WTC11 (cell line): ENCODE measurements around the gene COBL. TPM values are rescaled to one million over a fixed set of nuclear protein-coding genes. Genes with fewer than 3 reads are reported as not detected.

Source experiments
- ATAC-seq: fragments of 200-7000 bp; cut with Tn5 transposase; 2 replicates; pipeline ENCODE4 v1.10.0; 2021; ENCODE audit warnings: mild to moderate bottlenecking, moderate library complexity
- CTCF ChIA-PET: fragments of 300-600 bp; sonication (Branson Sonifier 250); formaldehyde crosslinking; loops from one replicate; lab custom pipeline; 2021; ENCODE audit warnings: antibody characterized with exemption; lab: Charles Lee
- POLR2A ChIA-PET: fragments of 350-600 bp; sonication (Branson Sonifier 250); formaldehyde crosslinking; loops from one replicate; lab custom pipeline; 2021; ENCODE audit warnings: antibody characterized with exemption; lab: Charles Lee
- DNase-seq: peaks from one replicate; pipeline ENCODE4 v3.0.0; 2021; ENCODE audit warnings: low spot score
- H3K27ac Mint-ChIP-seq: 2 replicates; pipeline ENCODE4 v1.8.0; 2021; ENCODE audit warnings: mixed read lengths
- H3K27me3 Mint-ChIP-seq: 2 replicates; pipeline ENCODE4 v1.8.0; 2021; ENCODE audit warnings: low read depth, mild to moderate bottlenecking, moderate library complexity, mixed read lengths
- H3K36me3 Mint-ChIP-seq: 2 replicates; pipeline ENCODE4 v1.8.0; 2021; ENCODE audit warnings: mixed read lengths
- H3K4me1 Mint-ChIP-seq: 2 replicates; pipeline ENCODE4 v1.8.0; 2022; ENCODE audit warnings: mixed read lengths
- H3K4me3 Mint-ChIP-seq: 2 replicates; pipeline ENCODE4 v1.8.0; 2021; ENCODE audit warnings: mild to moderate bottlenecking, moderate library complexity, mixed read lengths
- H3K9me3 Mint-ChIP-seq: 2 replicates; pipeline ENCODE4 v1.8.0; 2021; ENCODE audit warnings: mixed read lengths
- CREB1 ChIP-seq: sonication (generic); formaldehyde crosslinking; IDR thresholded peaks from 2 replicates; pipeline ENCODE4 v1.8.0; 2023; ENCODE audit warnings: mild to moderate bottlenecking, missing genetic modification reagents
- CREM ChIP-seq: sonication (generic); formaldehyde crosslinking; IDR thresholded peaks from 2 replicates; pipeline ENCODE4 v1.8.1; 2022; ENCODE audit warnings: mild to moderate bottlenecking, missing genetic modification reagents, moderate library complexity
- ESRRA ChIP-seq: sonication (generic); formaldehyde crosslinking; IDR thresholded peaks from 2 replicates; pipeline ENCODE4 v1.8.1; 2022; ENCODE audit warnings: mild to moderate bottlenecking, missing genetic modification reagents, borderline replicate concordance
- FOXP1 ChIP-seq: sonication (generic); formaldehyde crosslinking; IDR thresholded peaks from 2 replicates; pipeline ENCODE4 v1.8.0; 2022; ENCODE audit warnings: missing genetic modification reagents, mild to moderate bottlenecking, moderate library complexity, borderline replicate concordance
- FOXP4 ChIP-seq: sonication (generic); formaldehyde crosslinking; IDR thresholded peaks from 2 replicates; pipeline ENCODE4 v1.8.0; 2022; ENCODE audit warnings: mild to moderate bottlenecking, missing genetic modification reagents
- HMGXB4 ChIP-seq: sonication (generic); formaldehyde crosslinking; IDR thresholded peaks from 2 replicates; pipeline ENCODE4 v1.8.1; 2023; ENCODE audit warnings: mild to moderate bottlenecking, moderate library complexity, missing genetic modification reagents
- KAT7 ChIP-seq: sonication (generic); formaldehyde crosslinking; IDR thresholded peaks from 2 replicates; pipeline ENCODE4 v1.8.1; 2023; ENCODE audit warnings: missing genetic modification reagents, mild to moderate bottlenecking, borderline replicate concordance
- MAX ChIP-seq: sonication (generic); formaldehyde crosslinking; IDR thresholded peaks from 2 replicates; pipeline ENCODE4 v1.8.0; 2022; ENCODE audit warnings: mild to moderate bottlenecking, missing genetic modification reagents
- NFATC4 ChIP-seq: fragments of 250-450 bp; sonication (Bioruptor Pico); IDR thresholded peaks from 2 replicates; pipeline ENCODE4 v1.9.0; 2021; ENCODE audit warnings: mild to moderate bottlenecking
- NR2C2 ChIP-seq: sonication (generic); formaldehyde crosslinking; IDR thresholded peaks from 2 replicates; pipeline ENCODE4 v1.8.0; 2022; ENCODE audit warnings: mild to moderate bottlenecking, missing genetic modification reagents
- SMAD3 ChIP-seq: sonication (generic); formaldehyde crosslinking; IDR thresholded peaks from 2 replicates; pipeline ENCODE4 v1.8.0; 2022; ENCODE audit warnings: missing genetic modification reagents, mild to moderate bottlenecking, borderline replicate concordance
- TP53 ChIP-seq: sonication (generic); formaldehyde crosslinking; IDR thresholded peaks from 2 replicates; pipeline ENCODE4 v1.8.1; 2023; ENCODE audit warnings: mild to moderate bottlenecking, missing genetic modification reagents
- ZNF281 ChIP-seq: sonication (generic); formaldehyde crosslinking; IDR thresholded peaks from 2 replicates; pipeline ENCODE4 v1.8.0; 2023; ENCODE audit warnings: mild to moderate bottlenecking, missing genetic modification reagents
- ZNF317 ChIP-seq: sonication (generic); formaldehyde crosslinking; IDR thresholded peaks from 2 replicates; pipeline ENCODE4 v1.8.1; 2023; ENCODE audit warnings: low read depth, mild to moderate bottlenecking, moderate library complexity, missing genetic modification reagents, borderline replicate concordance
- ZNF423 ChIP-seq: fragments of 250-450 bp; sonication (Bioruptor Pico); IDR thresholded peaks from 2 replicates; pipeline ENCODE4 v2.1.2; 2022; ENCODE audit warnings: mild to moderate bottlenecking, moderate library complexity
- ZNF671 ChIP-seq: fragments of 250-450 bp; sonication (Bioruptor Pico); IDR thresholded peaks from 2 replicates; pipeline ENCODE4 v1.8.0; 2021; ENCODE audit warnings: mild to moderate bottlenecking
- total RNA-seq: library from RNA; stranded (reverse); gene quantifications from 3 replicates; pipeline ENCODE4 v1.2.3, GENCODE V29; 2021
- TF ChIP-seq, protein P1 (sequence below): fragments of 200-600 bp; IDR thresholded peaks from 2 replicates; pipeline ENCODE4 v1.8.0; 2022; ENCODE audit warnings: antibody characterized with exemption
- TF ChIP-seq, protein P2 (sequence below): sonication (generic); formaldehyde crosslinking; IDR thresholded peaks from 2 replicates; pipeline ENCODE4 v1.8.0; 2022; ENCODE audit warnings: mild to moderate bottlenecking, missing genetic modification reagents
- TF ChIP-seq, protein P3 (sequence below): fragments of 250-450 bp; sonication (Bioruptor Pico); IDR thresholded peaks from 2 replicates; pipeline ENCODE4 v1.8.0; 2021; ENCODE audit warnings: mild to moderate bottlenecking
- TF ChIP-seq, protein P4 (sequence below): fragments of 250-450 bp; sonication (Bioruptor Pico); IDR thresholded peaks from 2 replicates; pipeline ENCODE4 v1.9.0; 2021; ENCODE audit warnings: moderate library complexity, mild to moderate bottlenecking, inconsistent platforms, borderline replicate concordance
- TF ChIP-seq, protein P5 (sequence below): sonication (generic); formaldehyde crosslinking; conservative IDR thresholded peaks from 2 replicates; pipeline ENCODE4 v1.8.1; 2022; ENCODE audit warnings: mild to moderate bottlenecking, missing genetic modification reagents
- TF ChIP-seq, protein P6 (sequence below): sonication (generic); formaldehyde crosslinking; IDR thresholded peaks from 2 replicates; pipeline ENCODE4 v1.8.0; 2023; ENCODE audit warnings: missing genetic modification reagents

COBL gene
- total RNA-seq, 1 experiment from 2014 or later = 36.5 TPM

GRCh38 chr7:51158211-51158610, 158.4 kb downstream of the COBL start (continued):
- no peak for TF ChIP-seq CREB1 (CRISPR knock-in tag)
- no peak for TF ChIP-seq MAX (CRISPR knock-in tag)
- TF ChIP-seq, protein P1, sequence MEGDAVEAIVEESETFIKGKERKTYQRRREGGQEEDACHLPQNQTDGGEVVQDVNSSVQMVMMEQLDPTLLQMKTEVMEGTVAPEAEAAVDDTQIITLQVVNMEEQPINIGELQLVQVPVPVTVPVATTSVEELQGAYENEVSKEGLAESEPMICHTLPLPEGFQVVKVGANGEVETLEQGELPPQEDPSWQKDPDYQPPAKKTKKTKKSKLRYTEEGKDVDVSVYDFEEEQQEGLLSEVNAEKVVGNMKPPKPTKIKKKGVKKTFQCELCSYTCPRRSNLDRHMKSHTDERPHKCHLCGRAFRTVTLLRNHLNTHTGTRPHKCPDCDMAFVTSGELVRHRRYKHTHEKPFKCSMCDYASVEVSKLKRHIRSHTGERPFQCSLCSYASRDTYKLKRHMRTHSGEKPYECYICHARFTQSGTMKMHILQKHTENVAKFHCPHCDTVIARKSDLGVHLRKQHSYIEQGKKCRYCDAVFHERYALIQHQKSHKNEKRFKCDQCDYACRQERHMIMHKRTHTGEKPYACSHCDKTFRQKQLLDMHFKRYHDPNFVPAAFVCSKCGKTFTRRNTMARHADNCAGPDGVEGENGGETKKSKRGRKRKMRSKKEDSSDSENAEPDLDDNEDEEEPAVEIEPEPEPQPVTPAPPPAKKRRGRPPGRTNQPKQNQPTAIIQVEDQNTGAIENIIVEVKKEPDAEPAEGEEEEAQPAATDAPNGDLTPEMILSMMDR = no peak
- TF ChIP-seq, protein P2, sequence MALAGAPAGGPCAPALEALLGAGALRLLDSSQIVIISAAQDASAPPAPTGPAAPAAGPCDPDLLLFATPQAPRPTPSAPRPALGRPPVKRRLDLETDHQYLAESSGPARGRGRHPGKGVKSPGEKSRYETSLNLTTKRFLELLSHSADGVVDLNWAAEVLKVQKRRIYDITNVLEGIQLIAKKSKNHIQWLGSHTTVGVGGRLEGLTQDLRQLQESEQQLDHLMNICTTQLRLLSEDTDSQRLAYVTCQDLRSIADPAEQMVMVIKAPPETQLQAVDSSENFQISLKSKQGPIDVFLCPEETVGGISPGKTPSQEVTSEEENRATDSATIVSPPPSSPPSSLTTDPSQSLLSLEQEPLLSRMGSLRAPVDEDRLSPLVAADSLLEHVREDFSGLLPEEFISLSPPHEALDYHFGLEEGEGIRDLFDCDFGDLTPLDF (CRISPR knock-in tag) = no peak

DNA sequence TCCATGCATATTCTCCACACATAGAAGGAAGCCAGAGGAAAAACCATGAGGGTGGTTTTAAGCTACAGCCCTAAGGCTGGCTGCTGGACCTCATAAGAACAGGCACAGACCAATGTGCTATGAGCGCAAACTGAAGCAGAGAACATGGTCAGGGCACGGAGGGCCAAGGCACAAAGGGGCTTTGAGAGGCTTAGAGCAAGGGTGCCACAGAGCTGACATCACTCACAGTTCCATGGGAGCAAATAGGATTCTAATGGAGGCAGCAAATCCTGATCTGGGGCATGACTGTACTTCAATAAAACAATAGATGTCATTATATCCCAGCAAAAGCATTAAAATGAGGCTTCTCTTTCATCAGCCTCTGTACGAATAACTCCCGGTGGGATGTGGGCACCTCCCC, 162.4 kb downstream of the COBL start:
- no peak for ATAC-seq
- no peak overlapping the region for H3K4me3 Mint-ChIP-seq
- no peak overlapping the region for H3K27ac Mint-ChIP-seq
- peaks cover 5% of the 10 kb centered on the region for H3K9me3 Mint-ChIP-seq
- no peak for DNase-seq
- ChIA-PET POLR2A (interaction anchor here (0.6 kb wide), 1 partner anchor 12 kb away, joined by 3 read pairs; no protein-coding TSS in a partner anchor), CTCF (interaction anchor here (1.1 to 3.3 kb wide), 3 partner anchors 8 to 71 kb away, joined by 3 to 41 read pairs (median 5); no protein-coding TSS in a partner anchor)
- no peaks in the 10 kb centered on the region for H3K27me3 Mint-ChIP-seq
- peaks cover 23% of the 10 kb centered on the region for H3K4me1 Mint-ChIP-seq
- H3K36me3 Mint-ChIP-seq = peaks cover 11% of the 10 kb centered on the region
- TF ChIP-seq SMAD3 (CRISPR knock-in tag) = no peak
- TF ChIP-seq, protein P3, sequence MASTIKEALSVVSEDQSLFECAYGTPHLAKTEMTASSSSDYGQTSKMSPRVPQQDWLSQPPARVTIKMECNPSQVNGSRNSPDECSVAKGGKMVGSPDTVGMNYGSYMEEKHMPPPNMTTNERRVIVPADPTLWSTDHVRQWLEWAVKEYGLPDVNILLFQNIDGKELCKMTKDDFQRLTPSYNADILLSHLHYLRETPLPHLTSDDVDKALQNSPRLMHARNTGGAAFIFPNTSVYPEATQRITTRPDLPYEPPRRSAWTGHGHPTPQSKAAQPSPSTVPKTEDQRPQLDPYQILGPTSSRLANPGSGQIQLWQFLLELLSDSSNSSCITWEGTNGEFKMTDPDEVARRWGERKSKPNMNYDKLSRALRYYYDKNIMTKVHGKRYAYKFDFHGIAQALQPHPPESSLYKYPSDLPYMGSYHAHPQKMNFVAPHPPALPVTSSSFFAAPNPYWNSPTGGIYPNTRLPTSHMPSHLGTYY (CRISPR knock-in tag) = no peak
- TF ChIP-seq KAT7 (CRISPR knock-in tag) = no peak
- TF ChIP-seq FOXP1 = no peak
- TF ChIP-seq ZNF317 = no peak
- TF ChIP-seq, protein P4, sequence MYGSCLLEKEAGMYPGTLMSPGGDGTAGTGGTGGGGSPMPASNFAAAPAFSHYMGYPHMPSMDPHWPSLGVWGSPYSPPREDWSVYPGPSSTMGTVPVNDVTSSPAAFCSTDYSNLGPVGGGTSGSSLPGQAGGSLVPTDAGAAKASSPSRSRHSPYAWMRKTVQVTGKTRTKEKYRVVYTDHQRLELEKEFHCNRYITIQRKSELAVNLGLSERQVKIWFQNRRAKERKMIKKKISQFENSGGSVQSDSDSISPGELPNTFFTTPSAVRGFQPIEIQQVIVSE = no peak
- no peak for TF ChIP-seq ESRRA (CRISPR knock-in tag)
- TF ChIP-seq TP53 (CRISPR knock-in tag) = no peak
- no peak for TF ChIP-seq HMGXB4 (CRISPR knock-in tag)
- no peak for TF ChIP-seq FOXP4 (CRISPR knock-in tag)
- TF ChIP-seq NFATC4 = no peak
- no peak for TF ChIP-seq CREB1 (CRISPR knock-in tag)
- TF ChIP-seq NR2C2 (CRISPR knock-in tag) = no peak
- no peak for TF ChIP-seq ZNF423 (CRISPR knock-in tag)
- TF ChIP-seq, protein P5, sequence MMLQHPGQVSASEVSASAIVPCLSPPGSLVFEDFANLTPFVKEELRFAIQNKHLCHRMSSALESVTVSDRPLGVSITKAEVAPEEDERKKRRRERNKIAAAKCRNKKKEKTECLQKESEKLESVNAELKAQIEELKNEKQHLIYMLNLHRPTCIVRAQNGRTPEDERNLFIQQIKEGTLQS (CRISPR knock-in tag) = no peak
- no peak for TF ChIP-seq ZNF281 (CRISPR knock-in tag)
- no peak for TF ChIP-seq ZNF671
- TF ChIP-seq CREM (CRISPR knock-in tag) = no peak
- TF ChIP-seq, protein P6, sequence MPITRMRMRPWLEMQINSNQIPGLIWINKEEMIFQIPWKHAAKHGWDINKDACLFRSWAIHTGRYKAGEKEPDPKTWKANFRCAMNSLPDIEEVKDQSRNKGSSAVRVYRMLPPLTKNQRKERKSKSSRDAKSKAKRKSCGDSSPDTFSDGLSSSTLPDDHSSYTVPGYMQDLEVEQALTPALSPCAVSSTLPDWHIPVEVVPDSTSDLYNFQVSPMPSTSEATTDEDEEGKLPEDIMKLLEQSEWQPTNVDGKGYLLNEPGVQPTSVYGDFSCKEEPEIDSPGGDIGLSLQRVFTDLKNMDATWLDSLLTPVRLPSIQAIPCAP = no peak
